GM08714 (cell line): ENCODE measurements around the gene TRIM17.

Experiments used
- H3K4me3 ChIP-seq: fragments of 200-500 bp; sonication (Bioruptor generic); 2 replicates; pipeline ENCODE4 v1.5.1; 2014; ENCODE audit warnings: mild to moderate bottlenecking, low read length, inconsistent platforms
- ZNF274 ChIP-seq: IDR thresholded peaks from 2 replicates; pipeline ENCODE4 v1.6.1; 2012; ENCODE audit warnings: mild to moderate bottlenecking, low read depth, low read length

The TRIM17 gene

GRCh38 chr1:228377664-228378089, 39.0 kb downstream of the TRIM17 start:
- no peak overlapping the region for H3K4me3 ChIP-seq

GRCh38 chr1:228376651-228377631, 39.7 kb downstream of the TRIM17 start:
- no peak overlapping the region for H3K4me3 ChIP-seq
- TF ChIP-seq ZNF274, result no peak

More at GRCh38 chr1:228377664-228378089, 39.0 kb downstream of the TRIM17 start:
- no peak for TF ChIP-seq ZNF274

DNA sequence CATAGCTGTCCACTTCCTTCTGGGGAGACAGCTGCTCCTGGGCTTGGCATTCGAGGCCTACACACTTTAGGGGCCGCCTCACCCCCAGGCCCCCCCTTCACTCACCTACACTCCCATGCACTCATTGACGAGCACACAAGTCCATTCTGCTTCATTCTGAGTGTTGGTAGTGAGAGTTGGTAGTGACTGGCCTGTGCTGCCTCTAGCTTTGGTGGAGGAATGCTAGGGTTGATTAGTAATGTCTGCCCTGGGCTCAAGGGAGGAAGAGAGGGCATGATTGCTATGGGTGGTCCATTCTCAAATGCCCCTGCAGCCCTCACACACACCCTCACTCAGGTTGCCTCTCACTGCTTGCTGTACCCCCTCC, 40.4 kb downstream of the TRIM17 start:
- no peak overlapping the region for H3K4me3 ChIP-seq
- TF ChIP-seq ZNF274, result no peak

GRCh38 chr1:228375578-228376261, 40.9 kb downstream of the TRIM17 start:
- no peak overlapping the region for H3K4me3 ChIP-seq
- no peak for TF ChIP-seq ZNF274

GRCh38 chr1:228374711-228375577, 41.7 kb downstream of the TRIM17 start:
- no peak overlapping the region for H3K4me3 ChIP-seq
- TF ChIP-seq ZNF274, result no peak

DNA sequence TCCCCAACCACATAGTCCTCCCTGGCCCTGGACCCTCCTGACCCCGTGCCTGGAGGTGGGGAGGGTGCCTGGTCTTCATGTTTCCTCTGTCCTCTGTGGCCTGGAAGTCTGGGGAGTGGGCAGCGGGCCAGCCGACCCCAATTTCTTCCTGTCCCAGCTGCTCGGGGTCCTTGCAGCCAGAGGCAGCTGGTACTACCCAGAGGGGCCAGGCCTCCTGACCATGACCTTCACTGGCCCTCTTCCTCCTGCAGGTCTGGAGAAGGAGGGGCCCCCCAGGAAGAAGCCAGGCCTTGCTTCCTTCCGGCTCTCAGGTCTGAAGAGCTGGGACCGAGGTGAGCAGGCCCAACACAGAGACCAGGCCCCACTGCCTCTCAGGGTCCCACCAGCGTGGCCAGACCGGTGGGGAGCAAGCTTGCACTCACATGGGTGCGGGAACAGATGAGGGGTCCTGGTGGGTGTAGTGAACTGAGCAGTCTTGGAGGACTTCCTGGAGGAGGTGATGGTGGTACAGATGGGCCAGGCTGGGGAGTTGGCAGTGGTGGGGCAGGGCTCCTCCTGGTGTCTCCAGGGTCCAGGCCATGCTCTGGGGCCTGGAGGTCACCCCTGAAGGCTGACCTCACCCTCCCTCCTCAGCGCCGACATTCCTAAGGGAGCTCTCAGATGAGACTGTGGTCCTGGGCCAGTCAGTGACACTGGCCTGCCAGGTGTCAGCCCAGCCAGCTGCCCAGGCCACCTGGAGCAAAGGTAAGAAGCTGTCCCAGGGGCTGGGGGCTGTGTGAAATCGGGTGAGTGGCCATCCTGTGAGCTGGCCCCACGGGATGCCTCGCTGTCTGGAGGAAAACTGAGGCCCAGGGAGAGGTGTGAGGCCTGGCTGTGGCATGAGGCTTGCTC, 42.7 kb downstream of the TRIM17 start:
- no peak overlapping the region for H3K4me3 ChIP-seq
- no peak for TF ChIP-seq ZNF274

GRCh38 chr1:228373004-228373680, 43.5 kb downstream of the TRIM17 start:
- H3K4me3 ChIP-seq, result no peak overlapping the region
- no peak for TF ChIP-seq ZNF274

DNA sequence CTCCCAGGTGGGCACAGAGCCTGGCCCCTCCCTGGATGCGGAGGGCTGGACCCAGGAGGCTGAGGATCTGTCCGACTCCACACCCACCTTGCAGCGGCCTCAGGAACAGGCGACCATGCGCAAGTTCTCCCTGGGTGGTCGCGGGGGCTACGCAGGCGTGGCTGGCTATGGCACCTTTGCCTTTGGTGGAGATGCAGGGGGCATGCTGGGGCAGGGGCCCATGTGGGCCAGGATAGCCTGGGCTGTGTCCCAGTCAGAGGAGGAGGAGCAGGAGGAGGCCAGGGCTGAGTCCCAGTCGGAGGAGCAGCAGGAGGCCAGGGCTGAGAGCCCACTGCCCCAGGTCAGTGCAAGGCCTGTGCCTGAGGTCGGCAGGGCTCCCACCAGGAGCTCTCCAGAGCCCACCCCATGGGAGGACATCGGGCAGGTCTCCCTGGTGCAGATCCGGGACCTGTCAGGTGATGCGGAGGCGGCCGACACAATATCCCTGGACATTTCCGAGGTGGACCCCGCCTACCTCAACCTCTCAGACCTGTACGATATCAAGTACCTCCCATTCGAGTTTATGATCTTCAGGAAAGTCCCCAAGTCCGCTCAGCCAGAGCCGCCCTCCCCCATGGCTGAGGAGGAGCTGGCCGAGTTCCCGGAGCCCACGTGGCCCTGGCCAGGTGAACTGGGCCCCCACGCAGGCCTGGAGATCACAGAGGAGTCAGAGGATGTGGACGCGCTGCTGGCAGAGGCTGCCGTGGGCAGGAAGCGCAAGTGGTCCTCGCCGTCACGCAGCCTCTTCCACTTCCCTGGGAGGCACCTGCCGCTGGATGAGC, 44.3 kb downstream of the TRIM17 start:
- H3K4me3 ChIP-seq, result no peak overlapping the region
- TF ChIP-seq ZNF274, result no peak

DNA sequence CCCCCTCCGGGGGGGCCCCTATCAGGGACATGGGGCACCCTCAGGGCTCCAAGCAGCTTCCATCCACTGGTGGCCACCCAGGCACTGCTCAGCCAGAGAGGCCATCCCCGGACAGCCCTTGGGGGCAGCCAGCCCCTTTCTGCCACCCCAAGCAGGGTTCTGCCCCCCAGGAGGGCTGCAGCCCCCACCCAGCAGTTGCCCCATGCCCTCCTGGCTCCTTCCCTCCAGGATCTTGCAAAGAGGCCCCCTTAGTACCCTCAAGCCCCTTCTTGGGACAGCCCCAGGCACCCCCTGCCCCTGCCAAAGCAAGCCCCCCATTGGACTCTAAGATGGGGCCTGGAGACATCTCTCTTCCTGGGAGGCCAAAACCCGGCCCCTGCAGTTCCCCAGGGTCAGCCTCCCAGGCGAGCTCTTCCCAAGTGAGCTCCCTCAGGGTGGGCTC, 44.9 kb downstream of the TRIM17 start:
- H3K4me3 ChIP-seq, result no peak overlapping the region
- no peak for TF ChIP-seq ZNF274

DNA sequence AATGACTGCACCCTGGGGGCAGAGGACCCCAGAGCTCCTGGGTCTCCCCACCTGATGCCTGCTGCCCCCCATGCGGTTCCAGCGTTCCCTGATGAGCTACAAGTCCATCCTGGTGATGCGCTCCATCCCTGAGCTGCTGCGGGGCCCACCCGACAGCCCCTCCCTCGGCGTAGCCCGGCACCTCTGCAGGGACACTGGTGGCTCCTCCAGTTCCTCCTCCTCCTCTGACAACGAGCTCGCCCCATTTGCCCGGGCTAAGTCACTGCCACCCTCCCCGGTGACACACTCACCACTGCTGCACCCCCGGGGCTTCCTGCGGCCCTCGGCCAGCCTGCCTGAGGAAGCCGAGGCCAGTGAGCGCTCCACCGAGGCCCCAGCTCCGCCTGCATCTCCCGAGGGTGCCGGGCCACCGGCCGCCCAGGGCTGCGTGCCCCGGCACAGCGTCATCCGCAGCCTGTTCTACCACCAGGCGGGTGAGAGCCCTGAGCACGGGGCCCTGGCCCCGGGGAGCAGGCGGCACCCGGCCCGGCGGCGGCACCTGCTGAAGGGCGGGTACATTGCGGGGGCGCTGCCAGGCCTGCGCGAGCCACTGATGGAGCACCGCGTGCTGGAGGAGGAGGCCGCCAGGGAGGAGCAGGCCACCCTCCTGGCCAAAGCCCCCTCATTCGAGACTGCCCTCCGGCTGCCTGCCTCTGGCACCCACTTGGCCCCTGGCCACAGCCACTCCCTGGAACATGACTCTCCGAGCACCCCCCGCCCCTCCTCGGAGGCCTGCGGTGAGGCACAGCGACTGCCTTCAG, 45.5 kb downstream of the TRIM17 start:
- H3K4me3 ChIP-seq, result no peak overlapping the region
- TF ChIP-seq ZNF274, result no peak

DNA sequence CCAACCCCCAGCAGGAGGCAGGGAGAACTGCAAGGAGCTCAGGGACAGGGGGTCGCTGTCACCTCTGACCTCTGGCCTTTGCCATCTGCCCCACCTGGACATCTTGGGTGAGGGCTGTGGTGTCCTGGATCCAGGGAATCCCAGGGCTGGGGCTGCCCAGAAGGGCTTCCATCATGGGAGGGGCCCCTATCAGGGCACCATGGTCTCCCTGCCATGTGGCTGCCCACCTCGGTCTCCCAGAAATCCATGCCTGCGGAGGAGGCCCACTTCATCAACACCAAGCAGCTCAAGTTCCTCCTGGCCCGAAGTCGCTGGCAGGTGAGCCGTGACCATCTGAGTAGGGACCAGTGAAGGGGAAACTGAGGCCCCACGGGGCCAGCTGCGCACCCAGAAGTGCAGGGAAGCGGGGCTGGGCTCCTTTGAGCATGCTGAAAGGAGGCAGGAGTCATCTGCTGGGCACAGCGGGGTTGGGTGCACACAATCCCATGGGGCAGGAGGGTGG, 46.2 kb downstream of the TRIM17 start:
- no peak for TF ChIP-seq ZNF274
- H3K4me3 ChIP-seq, result no peak overlapping the region
